GM18511 (cell line): Measurements from ENCODE around the gene DRAP1.
"Not testable (repeated sequence)": the region's sequence is repeated elsewhere in the genome, so short reads cannot be mapped to it uniquely, and the experiment has no call there.

Experiments
- ATAC-seq: cut with Tn5 transposase; IDR thresholded peaks from one replicate; pipeline ENCODE4 v1.9.1; 2021; ENCODE audit warnings: mild to moderate bottlenecking, moderate library complexity; ENCODE audit not compliant: unreplicated experiment

The DRAP1 gene

GRCh38 chr11:65886826-65887722, 32.2 kb upstream of the DRAP1 start:
- ATAC-seq: no peak

GRCh38 chr11:65887723-65888162, 31.5 kb upstream of the DRAP1 start:
- ATAC-seq: no peak

GRCh38 chr11:65888163-65888814, 30.9 kb upstream of the DRAP1 start, which contains the start of gene FIBP:
Gene FIBP (minus strand): TSS chr11:65888471. CDS start chr11:65888418, 53 bp downstream.
- peak; percentile 54 for ATAC-seq

- peak; percentile 54 for ATAC-seq
Measured at GRCh38 chr11:65890324-65891218, 28.7 kb upstream of the DRAP1 start, which contains the start of gene CCDC85B. Gene CCDC85B (plus strand): TSS chr11:65890673. CDS start chr11:65890784, 111 bp downstream.

GRCh38 chr11:65891219-65892136, 27.7 kb upstream of the DRAP1 start:
- ATAC-seq: no peak

GRCh38 chr11:65892137-65892540, 27.1 kb upstream of the DRAP1 start:
- ATAC-seq: not testable (repeated sequence)

- ATAC-seq: no peak
Measured at GRCh38 chr11:65892661-65893317, 26.4 kb upstream of the DRAP1 start.

GRCh38 chr11:65894034-65894591, 25.1 kb upstream of the DRAP1 start:
- ATAC-seq: no peak

- ATAC-seq: no peak
Measured at GRCh38 chr11:65895482-65895981, 23.7 kb upstream of the DRAP1 start.

GRCh38 chr11:65896034-65896999, 22.9 kb upstream of the DRAP1 start:
- no peak for ATAC-seq

GRCh38 chr11:65897020-65897471, 22.2 kb upstream of the DRAP1 start:
- ATAC-seq: no peak

- no peak for ATAC-seq
Measured at GRCh38 chr11:65898656-65899355, 20.4 kb upstream of the DRAP1 start.

GRCh38 chr11:65899356-65900124, 19.7 kb upstream of the DRAP1 start:
- peak; percentile 2 for ATAC-seq

GRCh38 chr11:65900125-65900898, 18.9 kb upstream of the DRAP1 start, which contains the start of gene FOSL1:
Gene FOSL1 (minus strand): TSS chr11:65900388. CDS start chr11:65900339, 49 bp downstream.
- ATAC-seq: peak; percentile 84

GRCh38 chr11:65900899-65901180, 18.4 kb upstream of the DRAP1 start:
- ATAC-seq: no peak
